Placental pericyte (primary cell): Measurements from ENCODE around the gene FYCO1. TPM values are rescaled to one million over a fixed set of nuclear protein-coding genes. Genes with fewer than 3 reads are reported as not detected.

ENCODE experiments used
- small RNA-seq: library from RNA; depleted of rRNA; stranded (forward); fragments of <200 nt; gene quantifications from one replicate; pipeline ENCODE3, GENCODE V24; 2012; ENCODE audit warnings: low replicate concordance
- total RNA-seq: library from RNA; depleted of rRNA; stranded (reverse); fragments of >200 nt; gene quantifications from 2 replicates; pipeline ENCODE4 v1.2.3, GENCODE V29; 2012

The FYCO1 gene
- 19.8 and 33.7 TPM in 2 replicates for total RNA-seq

GRCh38 chr3:45995236-45996192 lies at the start of gene FYCO1:
Gene FYCO1 (minus strand): TSS chr3:45995824. CDS start chr3:45984910, 10,914 bp downstream.

DNA sequence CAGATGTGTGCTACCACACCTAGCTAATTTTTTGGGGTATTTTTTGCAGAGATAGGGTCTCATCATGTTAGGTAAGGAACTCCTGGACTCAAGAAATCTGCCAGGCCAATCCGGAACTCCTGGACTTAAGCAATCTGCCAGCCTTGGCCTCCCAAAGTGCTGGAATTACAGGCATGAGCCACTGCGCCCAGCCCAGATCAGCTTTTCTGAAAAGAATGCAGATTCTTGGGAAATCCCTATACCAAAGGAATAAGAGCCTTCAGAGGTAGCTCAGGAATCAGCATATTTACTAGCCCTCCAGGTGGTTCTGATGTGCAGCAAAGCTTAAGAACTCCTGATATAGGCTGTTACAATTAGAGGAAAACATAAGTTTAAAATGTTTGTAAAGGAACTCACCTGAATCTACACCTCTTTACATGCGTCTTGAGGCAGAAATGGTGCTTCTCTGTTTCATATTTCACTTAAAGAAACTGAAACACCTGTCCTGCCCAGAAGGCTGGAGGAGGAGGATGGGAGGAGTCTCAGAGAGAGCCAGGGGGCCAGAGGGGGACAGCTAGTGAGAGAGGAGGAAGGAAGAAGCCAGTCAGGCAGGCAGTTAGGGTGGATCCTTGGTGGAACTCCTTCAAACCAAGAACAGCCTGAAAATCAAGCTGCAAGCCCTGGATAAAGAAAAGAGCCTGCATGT lies 31.5 kb upstream of the FYCO1 start, which contains the start of gene XCR1:
XCR1 (minus strand) TSS at position 463 of the 685 bp plus-strand sequence. CDS start 5,536 bp downstream, outside the sequence.

GRCh38 chr3:45943207-45943846 lies 52.3 kb downstream of the FYCO1 start, which contains the start of gene CXCR6:
Gene CXCR6 (plus strand): TSS chr3:45943464. CDS start chr3:45946482, 3,018 bp downstream.

GRCh38 chr3:45885979-45886705 lies 109.5 kb downstream of the FYCO1 start, which contains the start of gene CCR9:
Gene CCR9 (plus strand): TSS chr3:45886543. CDS start chr3:45894934, 8,391 bp downstream.

Small RNAs within 50 kb of the gene (small RNA-seq; reads per million reads assigned to genes)
- not detected for gene RF00019

Other genes with a start within 250 kb of the FYCO1 start
- gene SLC6A20, start 199.3 kb downstream of the FYCO1 start, total RNA-seq: 0.14 TPM in 1 of 2 replicates, not detected in the other
- 12.5 and 30.0 TPM in 2 replicates for gene LZTFL1, start 153.7 kb downstream of the FYCO1 start, total RNA-seq
- gene CCR9, start 109.3 kb downstream of the FYCO1 start, total RNA-seq: not detected in 2 replicates
- 0.22 TPM in 1 of 2 replicates, not detected in the other for gene CXCR6, start 52.4 kb downstream of the FYCO1 start, total RNA-seq
- not detected in 2 replicates for gene XCR1, start 31.7 kb upstream of the FYCO1 start, total RNA-seq
- 0.86 TPM in 1 of 2 replicates, not detected in the other for gene CCR1, start 212.5 kb upstream of the FYCO1 start, total RNA-seq
- not detected in 2 replicates for gene CCR3, start 246.6 kb upstream of the FYCO1 start, total RNA-seq